Gastroesophageal sphincter (tissue), 4 donors: ENCODE results near the gene PARD3B. TPM values are rescaled to one million over a fixed set of nuclear protein-coding genes. Genes with fewer than 3 reads are reported as not detected.
A peak's percentile ranks its signal among the peaks of the same experiment; 100 is the strongest.

Experiments
- ATAC-seq: fragments of 150-250 bp; one replicate; pipeline ENCODE4 v1.9.1; 2016; ENCODE audit warnings: mild to moderate bottlenecking, moderate library complexity
- H3K27ac ChIP-seq, 4 donors: fragments of 200-600 bp; sonication (generic) in 3 of 4; 1 replicate in 3 of 4; 2 replicates in 1 of 4; pipeline ENCODE4 v1.5.1; 2016 to 2019
- H3K27me3 ChIP-seq: fragments of 200-600 bp; sonication (generic); one replicate; pipeline ENCODE4 v1.5.1; 2019
- H3K36me3 ChIP-seq, 2 donors: fragments of 200-600 bp; sonication (generic); one replicate each; pipeline ENCODE4 v1.5.1; 2019; ENCODE audit warnings: control low read depth in 1 of 2
- H3K4me1 ChIP-seq, 3 donors: fragments of 200-600 bp; sonication (generic); 1 replicate in 2 of 3; 2 replicates in 1 of 3; pipeline ENCODE4 v1.5.1; 2016 to 2019; ENCODE audit warnings: control low read depth in 2 of 3
- H3K4me3 ChIP-seq, 2 donors: fragments of 200-600 bp; sonication (generic); one replicate each; pipeline ENCODE4 v1.5.1; 2019; ENCODE audit warnings: mild to moderate bottlenecking in 1 of 2, moderate library complexity in 1 of 2
- H3K9me3 ChIP-seq, 3 donors: fragments of 200-600 bp; sonication (generic); one replicate each; pipeline ENCODE4 v1.5.1; 2017 to 2019; ENCODE audit warnings: control low read depth in 2 of 3
- EP300 ChIP-seq: sonication (generic); formaldehyde crosslinking; IDR thresholded peaks from one replicate; pipeline ENCODE4 v1.6.1; 2017; ENCODE audit warnings: antibody characterized with exemption, mild to moderate bottlenecking
- POLR2A ChIP-seq, 2 donors: fragments of 450-650 bp; IDR thresholded peaks; one replicate each; pipeline ENCODE4 v1.6.1; 2017; ENCODE audit warnings: antibody characterized with exemption in 2 of 2, mild to moderate bottlenecking in 2 of 2, moderate library complexity in 1 of 2
- POLR2AphosphoS5 ChIP-seq: sonication (generic); formaldehyde crosslinking; IDR thresholded peaks from one replicate; pipeline ENCODE4 v1.6.1; 2017; ENCODE audit warnings: antibody characterized with exemption
- WGBS, 2 donors: methylation state at CpG; one replicate each; pipeline ENCODE4 v1.1.5; 2018; ENCODE audit warnings: low coverage in 1 of 2; 5-methylcytosine and 5-hydroxymethylcytosine counted together
- total RNA-seq, 4 donors: library from RNA; depleted of rRNA; stranded (reverse); fragments of >200 nt; gene quantifications; one replicate each; pipeline ENCODE4 v1.1.0, GENCODE V29; 2016
- TF ChIP-seq, protein P1 (sequence below), 4 experiments: fragments of 200-600 bp in 2 of 4; fragments of 450-650 bp in 2 of 4; sonication (generic) in 1 of 4; IDR thresholded peaks; one replicate each; pipeline ENCODE4 v1.5.1; 2017 to 2019; ENCODE audit warnings: antibody characterized with exemption in 4 of 4, mild to moderate bottlenecking in 2 of 4, moderate library complexity in 2 of 4

PARD3B gene
- total RNA-seq, 4 donors from 2014 or later, result 29.6 to 42.2 (median 41.0) TPM

DNA sequence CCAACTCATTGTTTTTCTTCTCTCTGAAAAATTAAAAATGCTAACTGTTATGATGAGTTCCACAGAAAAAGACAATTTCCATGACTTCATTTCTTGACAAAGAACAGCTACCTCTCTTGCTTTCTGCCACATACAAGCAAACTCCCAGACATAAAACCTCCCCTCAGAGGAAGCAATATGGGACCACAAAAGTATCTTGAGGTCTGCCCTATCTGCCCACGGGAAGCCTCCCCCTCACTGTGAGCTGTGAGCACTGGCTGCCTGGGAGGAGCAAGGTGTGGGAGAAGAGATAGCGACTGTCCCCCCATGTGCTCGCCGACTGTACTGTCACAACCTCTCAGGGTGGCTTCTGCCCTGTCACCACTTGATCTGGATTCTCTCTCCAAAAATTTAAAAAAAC is 1067.4 kb downstream of the PARD3B start:
- no peak overlapping the region for H3K4me3 ChIP-seq
- 50 to 67% methylated on average over 1 to 3 of the region's 4 CpGs for WGBS, 2 donors
- TF ChIP-seq EP300 (no peak), POLR2AphosphoS5 (no peak), POLR2A (IDR thresholded peaks at IDR 0.05) (no peak)
- TF ChIP-seq, protein P1, sequence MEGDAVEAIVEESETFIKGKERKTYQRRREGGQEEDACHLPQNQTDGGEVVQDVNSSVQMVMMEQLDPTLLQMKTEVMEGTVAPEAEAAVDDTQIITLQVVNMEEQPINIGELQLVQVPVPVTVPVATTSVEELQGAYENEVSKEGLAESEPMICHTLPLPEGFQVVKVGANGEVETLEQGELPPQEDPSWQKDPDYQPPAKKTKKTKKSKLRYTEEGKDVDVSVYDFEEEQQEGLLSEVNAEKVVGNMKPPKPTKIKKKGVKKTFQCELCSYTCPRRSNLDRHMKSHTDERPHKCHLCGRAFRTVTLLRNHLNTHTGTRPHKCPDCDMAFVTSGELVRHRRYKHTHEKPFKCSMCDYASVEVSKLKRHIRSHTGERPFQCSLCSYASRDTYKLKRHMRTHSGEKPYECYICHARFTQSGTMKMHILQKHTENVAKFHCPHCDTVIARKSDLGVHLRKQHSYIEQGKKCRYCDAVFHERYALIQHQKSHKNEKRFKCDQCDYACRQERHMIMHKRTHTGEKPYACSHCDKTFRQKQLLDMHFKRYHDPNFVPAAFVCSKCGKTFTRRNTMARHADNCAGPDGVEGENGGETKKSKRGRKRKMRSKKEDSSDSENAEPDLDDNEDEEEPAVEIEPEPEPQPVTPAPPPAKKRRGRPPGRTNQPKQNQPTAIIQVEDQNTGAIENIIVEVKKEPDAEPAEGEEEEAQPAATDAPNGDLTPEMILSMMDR (IDR thresholded peaks at IDR 0.05), result no peak
- H3K4me1 ChIP-seq, result peaks cover 0 to 13% (median 0%) of the 10 kb centered on the region in 3 donors
- H3K9me3 ChIP-seq, result no peaks in the 10 kb centered on the region
- H3K27me3 ChIP-seq, result no peaks in the 10 kb centered on the region
- ATAC-seq, result no peak
- no peak overlapping the region for H3K27ac ChIP-seq
- peaks cover 0 to 9% of the 10 kb centered on the region in 2 donors for H3K36me3 ChIP-seq

DNA sequence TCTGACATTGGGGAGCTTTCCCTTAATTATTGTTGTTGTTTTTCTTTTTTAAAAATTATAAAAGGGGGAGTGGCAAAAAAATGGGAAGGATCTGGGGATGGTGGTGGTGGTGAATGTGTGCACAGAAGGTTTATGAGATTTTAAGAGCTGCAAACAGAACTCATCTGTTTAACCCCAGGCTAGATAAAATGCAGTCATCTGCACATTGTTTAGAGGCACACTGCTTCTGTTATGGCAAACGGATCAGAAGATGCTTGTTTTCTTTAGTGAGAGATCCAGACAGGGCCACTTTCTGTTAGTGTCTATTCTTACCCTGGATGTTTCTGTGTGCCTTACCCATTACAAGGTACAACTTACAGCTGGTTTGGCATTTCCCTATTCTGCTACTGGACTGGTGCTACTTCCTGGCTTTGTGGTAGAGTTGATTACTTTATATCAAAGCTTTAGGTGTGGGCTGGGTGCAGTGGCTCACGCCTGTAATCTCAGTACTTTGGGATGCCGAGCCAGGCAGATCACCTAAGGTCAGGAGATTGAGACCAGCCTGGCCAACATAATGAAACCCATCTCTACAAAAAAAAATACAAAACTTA is 1068.8 kb downstream of the PARD3B start:
- Histone ChIP-seq H3K27ac (no peak overlapping the region), H3K27me3 (no peaks in the 10 kb centered on the region), H3K4me1 (peaks cover 0 to 20% (median 0%) of the 10 kb centered on the region in 3 donors), H3K9me3 (no peaks in the 10 kb centered on the region), H3K36me3 (peaks cover 0 to 9% of the 10 kb centered on the region in 2 donors), H3K4me3 (no peak overlapping the region)
- ATAC-seq, result no peak
- 60 to 75% methylated on average over 1 of the region's 3 CpGs for WGBS, 2 donors
- TF ChIP-seq POLR2AphosphoS5 (no peak), EP300 (no peak), POLR2A (IDR thresholded peaks at IDR 0.05) (no peak)
- TF ChIP-seq, protein P1 (IDR thresholded peaks at IDR 0.05), result no peak

DNA sequence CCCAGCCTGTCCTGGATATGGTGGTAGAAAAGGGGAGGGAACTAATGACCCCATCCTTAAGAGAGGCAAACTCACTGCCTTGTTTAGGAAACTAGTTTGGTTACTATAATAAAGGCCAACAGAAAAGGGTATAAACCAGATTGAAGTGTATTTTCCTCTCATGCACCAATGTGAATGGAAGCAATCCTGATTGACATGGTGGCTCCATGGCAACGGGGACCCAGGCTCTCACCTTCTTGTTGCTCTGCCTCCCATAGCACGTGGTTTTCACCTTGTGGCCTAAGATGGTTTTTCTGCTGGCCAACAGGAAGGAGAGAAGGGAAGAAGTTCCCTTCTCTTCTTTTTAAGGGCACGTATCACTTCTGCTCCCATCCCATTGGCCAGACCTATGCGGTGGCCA is 1069.7 kb downstream of the PARD3B start:
- Histone ChIP-seq H3K4me3 (no peak overlapping the region), H3K4me1 (peaks cover 0 to 24% (median 0%) of the 10 kb centered on the region in 3 donors), H3K36me3 (peaks cover 0 to 9% of the 10 kb centered on the region in 2 donors), H3K27ac (no peak overlapping the region), H3K9me3 (no peaks in the 10 kb centered on the region), H3K27me3 (no peaks in the 10 kb centered on the region)
- no peak for TF ChIP-seq POLR2AphosphoS5
- no peak for TF ChIP-seq EP300
- TF ChIP-seq, protein P1 (IDR thresholded peaks at IDR 0.05), result no peak
- TF ChIP-seq POLR2A (IDR thresholded peaks at IDR 0.05), result no peak
- ATAC-seq, result no peak
- 83 to 95% methylated on average over 1 to 4 of the region's 4 CpGs for WGBS, 2 donors

DNA sequence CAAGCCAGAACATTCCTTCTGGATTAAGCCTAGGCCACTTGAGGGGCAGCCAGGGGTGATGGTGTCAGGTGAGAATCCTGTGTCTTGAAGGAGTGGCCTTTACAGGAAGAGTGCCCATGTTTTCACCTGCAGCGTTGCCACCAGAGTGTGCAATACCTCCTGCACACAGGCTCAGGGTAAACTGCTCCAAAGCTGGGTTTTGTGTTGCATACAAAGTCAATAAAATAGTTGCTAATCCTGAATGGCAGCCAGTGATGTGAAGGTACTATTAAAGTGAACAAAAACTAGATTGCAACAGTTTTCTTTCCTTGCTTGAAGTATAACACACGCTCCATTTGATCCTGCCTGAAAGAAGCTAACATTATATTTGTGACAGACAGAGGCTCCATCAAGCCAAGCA is 1072.6 kb downstream of the PARD3B start:
- no peak for ATAC-seq
- WGBS, 2 donors, result 88 to 90% methylated on average over 2 of the region's 2 CpGs
- Histone ChIP-seq H3K4me3 (no peak overlapping the region), H3K27ac (no peak overlapping the region), H3K4me1 (peaks cover 0 to 24% (median 0%) of the 10 kb centered on the region in 3 donors), H3K27me3 (no peaks in the 10 kb centered on the region), H3K36me3 (peaks cover 0 to 9% of the 10 kb centered on the region in 2 donors), H3K9me3 (no peaks in the 10 kb centered on the region)
- TF ChIP-seq, protein P1 (IDR thresholded peaks at IDR 0.05), result no peak
- TF ChIP-seq EP300 (no peak), POLR2A (IDR thresholded peaks at IDR 0.05) (no peak), POLR2AphosphoS5 (no peak)

DNA sequence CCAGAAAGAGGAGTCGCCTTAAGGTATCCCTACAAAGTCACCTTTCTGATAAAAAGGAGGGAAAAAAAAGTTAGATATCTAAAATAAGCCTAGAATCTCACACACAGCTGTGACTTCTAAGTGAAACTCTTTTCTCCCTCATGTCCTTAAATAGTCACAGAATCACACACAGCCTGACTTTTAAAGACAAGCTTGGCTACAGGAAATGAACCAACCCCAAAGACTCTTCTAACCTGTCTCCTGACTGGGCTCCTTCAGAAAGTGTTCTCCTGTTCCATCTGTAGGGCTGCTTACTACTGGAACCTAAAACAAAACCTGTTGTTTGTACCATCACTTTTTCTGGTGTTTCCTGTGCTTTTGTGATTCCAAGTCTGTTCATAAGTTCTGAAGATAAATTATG is 1074.3 kb downstream of the PARD3B start:
- H3K36me3 ChIP-seq, result peaks cover 0 to 9% of the 10 kb centered on the region in 2 donors
- WGBS, 2 donors, result 78 to 83% methylated on average over 1 of the region's 1 CpG
- H3K4me1 ChIP-seq, result peaks cover 0 to 24% (median 0%) of the 10 kb centered on the region in 3 donors
- no peak overlapping the region for H3K4me3 ChIP-seq
- H3K9me3 ChIP-seq, result no peaks in the 10 kb centered on the region
- no peak for TF ChIP-seq POLR2AphosphoS5
- no peak for TF ChIP-seq EP300
- TF ChIP-seq, protein P1 (IDR thresholded peaks at IDR 0.05), result no peak
- no peak for TF ChIP-seq POLR2A (IDR thresholded peaks at IDR 0.05)
- H3K27me3 ChIP-seq, result no peaks in the 10 kb centered on the region
- H3K27ac ChIP-seq, result peak overlapping the region in 1 of 4 donors; percentile 10
- no peak for ATAC-seq
